NT2/D1 (cell line): ENCODE measurements around the gene IQCK.

Experiments used
- DNase-seq: peaks from one replicate; pipeline ENCODE4 v3.0.0-alpha.2; 2011; ENCODE audit warnings: low read depth, low spot score
- H3K27me3 ChIP-seq: 2 replicates; pipeline ENCODE4 v1.6.0; 2011; ENCODE audit warnings: mild to moderate bottlenecking; ENCODE audit not compliant: insufficient read length, insufficient read depth
- H3K36me3 ChIP-seq: 2 replicates; pipeline ENCODE4 v1.6.1; 2011; ENCODE audit warnings: mild to moderate bottlenecking, low read length, mixed read lengths; ENCODE audit not compliant: insufficient read depth, insufficient read length
- H3K4me1 ChIP-seq: 2 replicates; pipeline ENCODE4 v1.5.1; 2011; ENCODE audit not compliant: insufficient read depth, insufficient read length
- H3K4me3 ChIP-seq: 2 replicates; pipeline ENCODE4 v1.5.1; 2011; ENCODE audit warnings: low read depth; ENCODE audit not compliant: insufficient read length
- H3K9ac ChIP-seq: 2 replicates; pipeline ENCODE4 v1.6.0; 2011; ENCODE audit warnings: low read depth; ENCODE audit not compliant: insufficient read length
- H3K9me3 ChIP-seq: 2 replicates; pipeline ENCODE4 v1.5.1; 2011; ENCODE audit warnings: mild to moderate bottlenecking, low read length; ENCODE audit not compliant: insufficient read depth
- SUZ12 ChIP-seq: IDR thresholded peaks from 2 replicates; pipeline ENCODE4 v1.6.1; 2011; ENCODE audit not compliant: insufficient read length, insufficient read depth; ENCODE audit errors: extremely low read depth
- YY1 ChIP-seq: IDR thresholded peaks from 2 replicates; pipeline ENCODE4 v1.6.1; 2011; ENCODE audit not compliant: insufficient read length, insufficient read depth
- ZNF274 ChIP-seq: IDR thresholded peaks from 2 replicates; pipeline ENCODE4 v1.6.1; 2011; ENCODE audit warnings: mild to moderate bottlenecking, low read depth, low read length

The IQCK gene

DNA sequence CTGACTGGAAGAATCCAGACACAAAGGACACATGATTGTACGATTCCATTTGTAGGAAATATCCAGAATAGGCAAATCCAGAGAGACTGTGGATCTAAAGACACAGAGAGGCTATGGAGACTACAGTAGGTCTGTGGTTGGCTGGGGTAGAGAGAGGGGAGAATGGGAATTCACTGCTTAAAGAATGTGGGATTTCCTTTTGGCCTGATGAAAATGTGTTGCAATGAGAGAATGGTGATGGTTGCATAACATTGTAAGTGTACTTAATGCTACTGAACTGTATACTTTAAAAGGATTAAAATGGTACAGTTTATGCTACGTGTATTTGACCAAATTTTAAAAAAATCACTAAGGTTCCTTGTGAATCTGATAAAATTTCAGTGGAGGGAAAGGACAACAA is 104.5 kb downstream of the IQCK start:
- no peaks in the 10 kb centered on the region for H3K4me1 ChIP-seq
- no peaks in the 10 kb centered on the region for H3K36me3 ChIP-seq
- H3K4me3 ChIP-seq = no peak overlapping the region
- H3K27me3 ChIP-seq = no peaks in the 10 kb centered on the region
- TF ChIP-seq SUZ12 = no peak
- no peak for TF ChIP-seq ZNF274
- no peak for TF ChIP-seq YY1
- H3K9ac ChIP-seq = no peak overlapping the region
- no peak for DNase-seq
- H3K9me3 ChIP-seq = no peaks in the 10 kb centered on the region

DNA sequence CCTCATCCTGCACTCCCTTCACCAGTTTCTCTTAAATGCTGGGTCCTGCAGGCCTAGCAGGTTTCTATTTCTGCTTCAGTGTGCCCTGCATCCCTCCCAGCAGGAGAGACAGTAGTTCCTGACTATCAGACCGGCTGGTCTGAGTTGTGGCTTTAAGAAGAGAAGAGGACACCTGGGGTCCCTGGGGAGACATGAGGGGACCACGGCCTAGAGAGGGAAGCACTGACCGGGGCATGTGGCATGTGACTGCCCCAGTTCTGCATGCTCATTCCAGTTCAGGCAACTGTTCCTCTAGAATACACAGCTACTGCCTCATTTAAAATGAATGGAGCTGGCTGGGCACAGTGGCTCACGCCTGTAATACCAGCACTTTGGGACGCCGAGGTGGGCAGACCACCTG is 105.3 kb downstream of the IQCK start:
- no peaks in the 10 kb centered on the region for H3K36me3 ChIP-seq
- no peaks in the 10 kb centered on the region for H3K27me3 ChIP-seq
- no peaks in the 10 kb centered on the region for H3K4me1 ChIP-seq
- no peak overlapping the region for H3K4me3 ChIP-seq
- no peak for DNase-seq
- no peak overlapping the region for H3K9ac ChIP-seq
- TF ChIP-seq ZNF274 (no peak), SUZ12 (no peak), YY1 (no peak)
- no peaks in the 10 kb centered on the region for H3K9me3 ChIP-seq

DNA sequence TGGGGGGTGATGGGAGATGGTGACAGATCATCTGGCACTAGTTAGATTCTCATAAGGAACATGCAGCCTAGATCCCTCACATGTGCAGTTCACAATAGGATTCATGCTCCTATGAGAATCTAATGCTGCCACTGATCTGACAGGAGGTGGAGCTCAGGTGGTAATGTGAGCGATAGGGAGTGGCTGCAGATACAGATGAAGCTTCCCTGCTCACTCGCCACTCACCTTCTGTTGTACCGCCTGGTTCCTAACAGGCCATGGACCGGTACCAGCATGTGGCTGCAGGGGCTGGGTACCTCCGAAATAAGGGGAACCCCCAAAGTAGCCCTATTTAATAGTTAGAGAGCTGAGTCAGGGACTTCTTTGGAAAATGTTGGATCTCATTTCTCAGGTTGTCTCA is 106.1 kb downstream of the IQCK start:
- no peak for DNase-seq
- no peak overlapping the region for H3K9ac ChIP-seq
- no peaks in the 10 kb centered on the region for H3K4me1 ChIP-seq
- H3K9me3 ChIP-seq = no peaks in the 10 kb centered on the region
- no peaks in the 10 kb centered on the region for H3K36me3 ChIP-seq
- H3K27me3 ChIP-seq = no peaks in the 10 kb centered on the region
- TF ChIP-seq SUZ12 (no peak), ZNF274 (no peak), YY1 (no peak)
- H3K4me3 ChIP-seq = no peak overlapping the region

DNA sequence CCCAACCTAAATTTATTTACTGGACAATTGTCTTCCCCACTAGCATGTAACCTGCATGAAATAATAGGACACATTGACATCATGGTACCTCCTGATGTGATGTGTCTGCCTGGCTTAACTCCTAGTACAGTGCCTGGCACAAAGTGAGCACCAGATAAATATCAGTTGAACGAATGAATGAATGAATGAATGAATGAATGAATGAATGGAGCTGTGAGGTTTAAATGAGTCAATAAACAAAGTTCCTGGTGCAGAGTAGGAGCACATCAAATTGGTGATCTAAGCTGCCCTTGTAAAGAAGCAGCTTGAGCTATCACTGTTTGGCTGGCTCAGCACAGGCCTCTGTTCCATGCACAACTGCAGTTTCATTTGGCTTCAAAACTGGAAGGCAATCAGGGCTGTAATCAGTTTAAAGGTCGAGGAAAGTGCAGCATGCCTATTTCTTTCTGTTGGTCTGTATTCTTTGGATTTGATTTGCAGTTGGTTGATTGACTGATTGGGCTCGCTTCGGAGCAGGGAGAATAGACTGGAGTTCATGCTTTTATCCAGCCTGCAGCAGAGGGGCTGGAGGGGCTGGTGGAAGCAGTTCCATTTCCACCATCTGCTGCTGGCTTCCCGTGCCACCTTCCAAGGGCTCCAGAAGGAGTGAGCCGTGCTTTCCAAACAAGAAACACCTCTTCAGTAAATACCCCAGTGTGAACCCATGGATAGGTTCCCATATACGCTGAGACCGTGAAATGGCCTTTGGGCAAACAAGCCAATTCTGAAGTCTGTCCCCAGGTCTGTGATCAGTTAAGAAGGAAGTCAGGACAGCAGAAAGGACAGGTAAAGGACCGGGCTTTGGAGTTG is 112.0 kb downstream of the IQCK start:
- H3K4me1 ChIP-seq = no peaks in the 10 kb centered on the region
- no peaks in the 10 kb centered on the region for H3K27me3 ChIP-seq
- no peaks in the 10 kb centered on the region for H3K9me3 ChIP-seq
- no peak overlapping the region for H3K9ac ChIP-seq
- H3K4me3 ChIP-seq = no peak overlapping the region
- TF ChIP-seq ZNF274 = no peak
- TF ChIP-seq YY1 = no peak
- no peak for DNase-seq
- no peaks in the 10 kb centered on the region for H3K36me3 ChIP-seq

DNA sequence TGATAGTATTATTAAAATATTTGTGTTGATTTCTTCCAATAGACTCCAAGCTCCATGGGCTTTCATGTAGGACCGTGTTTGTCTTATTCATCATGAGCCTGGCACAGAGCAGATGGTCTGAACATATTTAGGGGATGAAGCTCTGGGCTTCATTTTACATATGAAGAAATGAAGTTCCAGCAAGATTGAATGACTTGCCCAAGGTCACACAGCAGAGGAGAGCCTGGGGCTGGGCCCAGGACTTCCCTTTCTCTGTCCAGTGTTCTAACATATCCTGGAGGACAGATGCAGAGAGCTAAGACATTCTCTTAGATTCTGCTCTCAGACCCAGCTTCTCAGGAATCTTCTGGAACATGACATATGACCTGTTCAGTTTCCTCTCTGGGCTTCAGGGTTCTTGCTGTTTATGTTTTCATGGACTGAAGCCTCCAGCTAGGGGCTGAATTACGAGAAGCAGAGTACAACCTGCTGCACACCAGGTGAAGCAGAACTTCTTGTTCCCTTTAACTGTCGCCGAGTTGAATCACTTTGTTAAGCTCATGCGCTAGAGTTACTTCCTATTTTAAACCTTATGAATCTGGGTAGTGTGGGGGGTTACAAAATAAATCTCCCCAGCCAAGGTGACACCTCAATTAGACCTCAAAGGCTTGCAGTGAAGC is 113.0 kb downstream of the IQCK start:
- H3K9me3 ChIP-seq = no peaks in the 10 kb centered on the region
- no peaks in the 10 kb centered on the region for H3K4me1 ChIP-seq
- no peak for DNase-seq
- no peak overlapping the region for H3K9ac ChIP-seq
- no peaks in the 10 kb centered on the region for H3K36me3 ChIP-seq
- no peak overlapping the region for H3K4me3 ChIP-seq
- H3K27me3 ChIP-seq = no peaks in the 10 kb centered on the region
- TF ChIP-seq ZNF274 (no peak), YY1 (no peak), SUZ12 (no peak)

DNA sequence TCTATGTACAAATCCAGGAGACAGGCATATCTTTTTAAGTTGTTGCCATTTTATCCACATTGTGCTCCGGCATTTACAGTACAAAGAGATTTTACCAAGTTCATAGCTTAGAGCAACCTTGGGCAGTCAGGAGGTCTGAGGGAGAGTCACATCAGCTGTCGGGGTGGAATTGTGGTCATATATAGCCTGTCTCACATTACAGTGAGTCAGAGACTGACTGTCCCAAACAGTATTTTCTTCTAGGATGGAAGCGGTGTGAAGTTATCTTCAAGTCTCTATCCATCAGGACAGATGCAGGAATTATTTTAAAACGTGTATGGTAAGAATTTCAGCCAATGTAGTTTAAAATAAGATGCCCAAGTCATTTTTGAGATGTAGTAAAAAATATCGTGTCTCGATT is 113.6 kb downstream of the IQCK start:
- no peak for DNase-seq
- H3K9me3 ChIP-seq = no peaks in the 10 kb centered on the region
- no peak overlapping the region for H3K9ac ChIP-seq
- no peak for TF ChIP-seq SUZ12
- no peak for TF ChIP-seq YY1
- TF ChIP-seq ZNF274 = no peak
- H3K4me3 ChIP-seq = no peak overlapping the region
- H3K27me3 ChIP-seq = no peaks in the 10 kb centered on the region
- H3K36me3 ChIP-seq = no peaks in the 10 kb centered on the region
- no peaks in the 10 kb centered on the region for H3K4me1 ChIP-seq

DNA sequence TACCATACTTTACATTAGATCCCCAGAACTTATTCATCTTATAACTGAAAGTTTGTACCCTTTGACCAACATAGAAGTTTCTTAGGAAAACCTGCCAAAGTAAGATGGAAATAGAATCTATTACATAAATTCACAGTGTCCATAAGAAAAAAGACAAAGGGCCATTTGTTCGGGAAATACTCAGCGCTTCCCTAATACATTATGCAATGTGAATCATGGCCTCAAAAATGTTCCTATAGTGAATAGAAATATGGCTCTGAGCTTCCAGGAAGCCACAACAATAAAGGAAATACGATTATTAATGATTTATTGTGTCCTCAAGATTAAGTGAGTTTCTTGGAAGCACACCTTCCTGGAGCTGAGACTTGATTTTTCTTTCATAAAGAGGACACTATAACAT is 115.1 kb downstream of the IQCK start:
- no peak for DNase-seq
- Histone ChIP-seq H3K9ac (no peak overlapping the region), H3K4me3 (no peak overlapping the region), H3K4me1 (no peaks in the 10 kb centered on the region), H3K36me3 (no peaks in the 10 kb centered on the region), H3K9me3 (no peaks in the 10 kb centered on the region), H3K27me3 (no peaks in the 10 kb centered on the region)
- TF ChIP-seq ZNF274 (no peak), YY1 (no peak)

DNA sequence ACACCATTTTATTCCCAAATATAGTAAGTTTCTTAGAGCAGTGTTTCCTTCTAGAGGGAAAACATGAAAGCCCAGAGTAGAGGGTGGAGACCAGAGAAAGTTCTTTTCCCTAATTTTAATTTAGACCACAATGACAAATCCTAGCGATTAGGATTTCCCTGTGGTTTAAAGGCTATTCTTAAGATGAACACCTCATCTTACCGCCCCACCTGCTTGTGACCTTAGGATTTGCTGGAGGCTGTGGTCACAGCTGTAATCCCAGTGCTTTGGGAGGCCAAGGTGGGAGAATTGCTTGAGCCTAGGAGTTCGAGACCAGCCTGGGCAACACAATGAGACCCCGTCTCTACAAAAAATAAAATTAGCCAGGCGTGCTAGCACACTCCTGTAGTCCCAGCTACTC is 115.5 kb downstream of the IQCK start:
- Histone ChIP-seq H3K9ac (no peak overlapping the region), H3K9me3 (no peaks in the 10 kb centered on the region), H3K36me3 (no peaks in the 10 kb centered on the region), H3K27me3 (no peaks in the 10 kb centered on the region), H3K4me3 (no peak overlapping the region), H3K4me1 (no peaks in the 10 kb centered on the region)
- no peak for TF ChIP-seq YY1
- DNase-seq = no peak
